Pancreas (tissue), 10 donors: ENCODE data around the gene SORBS2. TPM values are rescaled to one million over a fixed set of nuclear protein-coding genes. Genes with fewer than 3 reads are reported as not detected.

ENCODE experiments used
- ATAC-seq, 4 donors: fragments of 200-7000 bp; cut with Tn5 transposase; one replicate each; pipeline versions ENCODE4 v1.8.0 to v1.9.1; 2020; ENCODE audit warnings: mild to moderate bottlenecking in 4 of 4, moderate library complexity in 4 of 4
- DNase-seq, 6 donors: peaks; one replicate each; pipeline ENCODE4 v3.0.0-alpha.2; 2020
- FAIRE-seq: peaks from 2 replicates; lab custom pipeline; 2012; peaks lifted over from hg19 to GRCh38; lab: Jason Lieb, UNC
- H3K27ac ChIP-seq, 4 donors: fragments of 200-600 bp; sonication (generic); 1 replicate in 3 of 4; 2 replicates in 1 of 4; pipeline versions ENCODE4 v1.5.0 to v1.8.0; 2020
- H3K27me3 ChIP-seq, 4 donors: fragments of 200-600 bp; one replicate each; pipeline ENCODE4 v1.8.0; 2021
- H3K36me3 ChIP-seq, 3 donors: fragments of 200-600 bp; sonication (generic) in 1 of 3; one replicate each; pipeline versions ENCODE4 v1.5.0 to v1.8.0; 2020 to 2021
- H3K4me1 ChIP-seq, 3 donors: fragments of 200-600 bp; one replicate each; pipeline ENCODE4 v1.8.0; 2021
- H3K4me3 ChIP-seq, 4 donors: fragments of 200-600 bp; sonication (generic) in 2 of 4; one replicate each; pipeline versions ENCODE4 v1.5.0 to v1.8.0; 2020 to 2021
- H3K9me3 ChIP-seq, 4 donors: fragments of 200-600 bp; one replicate each; pipeline ENCODE4 v1.8.0; 2021
- CTCF ChIP-seq, 4 donors: fragments of 200-600 bp; sonication (generic) in 3 of 4; IDR thresholded peaks; one replicate each; pipeline versions ENCODE4 v1.5.0 to v1.8.0; 2021; ENCODE audit warnings: antibody characterized with exemption in 4 of 4
- WGBS, 2 donors: extraction: QIAGEN DNeasy Blood & Tissue Kit; methylation state at CpG; one replicate each; pipeline ENCODE4 v1.1.7; 2013; 5-methylcytosine and 5-hydroxymethylcytosine counted together
- intact Hi-C, 3 donors: fragments of 100-400 bp; cut with DNase I; formaldehyde crosslinking; loops; one replicate each; pipeline versions ENCODE4 v1.11.1 to v1.14.2; 2022
- polyA plus RNA-seq, 2 donors: library from polyadenylated mRNA; stranded (reverse); fragments of 200-250 nt; gene quantifications; one replicate each; pipeline ENCODE4 v1.2.3, GENCODE V29; 2013
- total RNA-seq, 6 donors: library from RNA; stranded (reverse); fragmentation: NEBNext Ultra II Directional in 4 of 6; extraction: Animal tissue kit (Norgen Biotek cat#: 25700) in 4 of 6; gene quantifications; one replicate each; pipeline versions ENCODE4 v1.2.1 to v1.2.4, GENCODE V29; 2021 to 2023
- donor health status: healthy with polysubstance abuse.
- donor health status: DM: no; HTN: no; CAD: no; lungs with moderate emphysema.
- donor health status: DM: no; HTN: no; CAD: no.
- donor health status: control.
- donor health status: control.
- donor health status: Bipolar disorder and iron deficiency.
- donor health status: DM: yes; HTN: yes; CAD: no.
- donor health status: DM: no; HTN: no; CAD: no.
- donor health status: DM: no; HTN: no; CAD: no.
- donor health status: DM: yes; HTN: yes; CAD: no.

The SORBS2 gene
- total and polyA plus RNA-seq, 8 donors, result 61.7 to 245 (median 140) TPM

GRCh38 chr4:185734214-185734613, 77.8 kb downstream of the SORBS2 start:
- no peak overlapping the region for H3K27ac ChIP-seq
- FAIRE-seq (no peak), ATAC-seq (no peak), DNase-seq (no peak)
- no peaks in the 10 kb centered on the region for H3K27me3 ChIP-seq
- H3K4me1 ChIP-seq, result peaks cover 2 to 28% (median 20%) of the 10 kb centered on the region in 3 donors
- WGBS, 2 donors, result 91 to 94% methylated on average over 5 of the region's 5 CpGs
- no peaks in the 10 kb centered on the region for H3K9me3 ChIP-seq
- peaks cover 0 to 6% (median 5%) of the 10 kb centered on the region in 3 donors for H3K36me3 ChIP-seq
- TF ChIP-seq CTCF (IDR thresholded peaks at IDR 0.05), result no peak
- H3K4me3 ChIP-seq, result no peak overlapping the region
- intact Hi-C loops, result no loop called here

- H3K27ac ChIP-seq, result no peak overlapping the region
- peaks cover 0 to 24% (median 18%) of the 10 kb centered on the region in 3 donors for H3K4me1 ChIP-seq
- no peaks in the 10 kb centered on the region for H3K27me3 ChIP-seq
- peak in 3 of 4 donors; percentile 33 to 45 (median 39) for ATAC-seq
- no peaks in the 10 kb centered on the region for H3K9me3 ChIP-seq
- no peak overlapping the region for H3K4me3 ChIP-seq
- no peak for TF ChIP-seq CTCF (IDR thresholded peaks at IDR 0.05)
- no peak for FAIRE-seq
- intact Hi-C loops, result no loop called here
- peaks cover 0 to 5% (median 0%) of the 10 kb centered on the region in 3 donors for H3K36me3 ChIP-seq
- WGBS, 2 donors, result 79 to 80% methylated on average over 3 of the region's 3 CpGs
- DNase-seq, result no peak
These were observed 81.0 kb downstream of the SORBS2 start for GRCh38 chr4:185730849-185731608.

- H3K4me1 ChIP-seq, result peaks cover 6 to 19% (median 19%) of the 10 kb centered on the region in 3 donors
- no peak for TF ChIP-seq CTCF (IDR thresholded peaks at IDR 0.05)
- H3K9me3 ChIP-seq, result no peaks in the 10 kb centered on the region
- FAIRE-seq (no peak), DNase-seq (no peak), ATAC-seq (peak; percentile 18 to 65 (median 58))
- intact Hi-C loops, result no loop called here
- H3K27ac ChIP-seq, result no peak overlapping the region
- WGBS, 2 donors, result 77 to 80% methylated on average over 4 of the region's 4 CpGs
- no peaks in the 10 kb centered on the region for H3K27me3 ChIP-seq
- no peak overlapping the region for H3K4me3 ChIP-seq
- H3K36me3 ChIP-seq, result peaks cover 0 to 5% (median 0%) of the 10 kb centered on the region in 3 donors
These were observed 81.6 kb downstream of the SORBS2 start for GRCh38 chr4:185730387-185730786.

- H3K36me3 ChIP-seq, result peaks cover 0 to 5% (median 0%) of the 10 kb centered on the region in 3 donors
- FAIRE-seq (no peak), DNase-seq (no peak), ATAC-seq (peak in 3 of 4 donors; percentile 4 to 15 (median 13))
- no peaks in the 10 kb centered on the region for H3K9me3 ChIP-seq
- no peak overlapping the region for H3K4me3 ChIP-seq
- H3K4me1 ChIP-seq, result peaks cover 6 to 29% (median 19%) of the 10 kb centered on the region in 3 donors
- no peaks in the 10 kb centered on the region for H3K27me3 ChIP-seq
- TF ChIP-seq CTCF (IDR thresholded peaks at IDR 0.05), result no peak
- intact Hi-C loops, result no loop called here
- 78 to 88% methylated on average over 4 of the region's 4 CpGs for WGBS, 2 donors
- H3K27ac ChIP-seq, result peak overlapping the region in 1 of 4 donors; percentile 15
These were observed 82.6 kb downstream of the SORBS2 start for GRCh38 chr4:185729391-185729804.

- H3K9me3 ChIP-seq, result no peaks in the 10 kb centered on the region
- WGBS, 2 donors, result 80 to 92% methylated on average over 2 of the region's 2 CpGs
- H3K4me1 ChIP-seq, result peaks cover 6 to 29% (median 19%) of the 10 kb centered on the region in 3 donors
- no peak for TF ChIP-seq CTCF (IDR thresholded peaks at IDR 0.05)
- no peak overlapping the region for H3K4me3 ChIP-seq
- H3K27ac ChIP-seq, result peak overlapping the region in 1 of 4 donors; percentile 15
- no peaks in the 10 kb centered on the region for H3K27me3 ChIP-seq
- peaks cover 0 to 5% (median 0%) of the 10 kb centered on the region in 3 donors for H3K36me3 ChIP-seq
- intact Hi-C loops, result no loop called here
- ATAC-seq, result no peak
- FAIRE-seq, result no peak
- DNase-seq, result no peak
These were observed 83.1 kb downstream of the SORBS2 start for GRCh38 chr4:185728893-185729292.
